GM12865 (cell line): Measurements from ENCODE around the gene PHYKPL.

Source experiments
- DNase-seq: peaks from one replicate; pipeline ENCODE4 v3.0.0; 2010; ENCODE audit warnings: low read depth
- H3K4me3 ChIP-seq: 2 replicates; pipeline ENCODE4 v1.5.1; 2011; ENCODE audit warnings: mild to moderate bottlenecking, low read depth, low read length, control low read depth
- CTCF ChIP-seq: IDR thresholded peaks from 2 replicates; pipeline ENCODE4 v1.5.1; 2011; ENCODE audit warnings: low read length, control low read depth, low read depth, inconsistent platforms; ENCODE audit not compliant: insufficient read depth; ENCODE audit errors: missing control alignments

PHYKPL gene

GRCh38 chr5:178186427-178186826 lies 46.2 kb downstream of the PHYKPL start:
- no peak for DNase-seq
- no peak for TF ChIP-seq CTCF
- no peak overlapping the region for H3K4me3 ChIP-seq

GRCh38 chr5:178182158-178182876 lies 50.3 kb downstream of the PHYKPL start:
- H3K4me3 ChIP-seq = no peak overlapping the region
- TF ChIP-seq CTCF = no peak
- DNase-seq = no peak

GRCh38 chr5:178180141-178180863 lies 52.3 kb downstream of the PHYKPL start:
- TF ChIP-seq CTCF = no peak
- no peak overlapping the region for H3K4me3 ChIP-seq
- no peak for DNase-seq

GRCh38 chr5:178177569-178177968 lies 55.0 kb downstream of the PHYKPL start:
- no peak for DNase-seq
- H3K4me3 ChIP-seq = no peak overlapping the region
- no peak for TF ChIP-seq CTCF

GRCh38 chr5:178176791-178177190 lies 55.8 kb downstream of the PHYKPL start:
- no peak overlapping the region for H3K4me3 ChIP-seq
- TF ChIP-seq CTCF = no peak
- DNase-seq = no peak

- TF ChIP-seq CTCF = no peak
- no peak overlapping the region for H3K4me3 ChIP-seq
- no peak for DNase-seq
Measured at GRCh38 chr5:178174456-178174855, 58.1 kb downstream of the PHYKPL start.
